Measurements from ENCODE around the gene RGPD5.
"Not testable (repeated sequence)": the region's sequence is repeated elsewhere in the genome, so short reads cannot be mapped to it uniquely, and the experiment has no call there.

DNA sequence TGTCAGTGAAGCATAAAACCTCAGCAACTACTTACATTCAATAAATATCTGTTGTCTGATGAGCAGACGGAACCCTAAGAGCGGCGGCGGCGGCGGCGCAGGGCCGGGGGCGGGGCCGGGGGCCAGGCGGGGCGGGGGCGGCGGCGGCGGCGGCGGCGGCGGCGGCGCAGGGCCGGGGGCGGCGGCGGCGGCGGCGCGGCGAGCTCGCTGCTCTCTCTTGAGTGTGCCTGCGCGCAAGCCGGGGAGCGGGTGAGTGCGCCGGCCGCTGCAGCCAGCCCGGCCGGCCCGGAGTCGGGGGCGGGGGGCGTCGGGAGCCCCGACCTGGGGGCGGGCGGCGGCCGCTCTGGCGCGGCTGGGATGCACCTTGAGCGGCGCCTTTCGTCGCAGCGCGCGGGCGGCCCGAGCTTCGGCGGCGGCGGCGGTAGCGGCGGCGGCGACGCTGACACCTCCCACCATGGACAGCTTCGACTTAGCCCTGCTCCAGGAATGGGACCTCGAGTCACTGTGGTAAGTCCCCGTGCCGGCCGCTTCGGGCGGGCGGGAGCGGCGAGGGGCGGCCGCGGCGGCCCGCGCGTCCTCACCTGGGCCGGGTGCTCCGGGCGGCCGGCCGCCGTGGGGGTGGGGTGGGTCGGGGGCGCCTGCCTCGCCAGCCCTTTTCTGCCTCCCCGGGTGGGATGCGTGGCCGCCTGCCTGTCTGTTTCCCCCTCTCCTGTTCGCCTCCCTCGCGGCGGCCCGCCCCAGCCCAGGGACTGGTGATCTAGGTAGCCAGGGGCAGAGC lies 33.7 kb upstream of the RGPD5 start:
- TF ChIP-seq, protein P1, sequence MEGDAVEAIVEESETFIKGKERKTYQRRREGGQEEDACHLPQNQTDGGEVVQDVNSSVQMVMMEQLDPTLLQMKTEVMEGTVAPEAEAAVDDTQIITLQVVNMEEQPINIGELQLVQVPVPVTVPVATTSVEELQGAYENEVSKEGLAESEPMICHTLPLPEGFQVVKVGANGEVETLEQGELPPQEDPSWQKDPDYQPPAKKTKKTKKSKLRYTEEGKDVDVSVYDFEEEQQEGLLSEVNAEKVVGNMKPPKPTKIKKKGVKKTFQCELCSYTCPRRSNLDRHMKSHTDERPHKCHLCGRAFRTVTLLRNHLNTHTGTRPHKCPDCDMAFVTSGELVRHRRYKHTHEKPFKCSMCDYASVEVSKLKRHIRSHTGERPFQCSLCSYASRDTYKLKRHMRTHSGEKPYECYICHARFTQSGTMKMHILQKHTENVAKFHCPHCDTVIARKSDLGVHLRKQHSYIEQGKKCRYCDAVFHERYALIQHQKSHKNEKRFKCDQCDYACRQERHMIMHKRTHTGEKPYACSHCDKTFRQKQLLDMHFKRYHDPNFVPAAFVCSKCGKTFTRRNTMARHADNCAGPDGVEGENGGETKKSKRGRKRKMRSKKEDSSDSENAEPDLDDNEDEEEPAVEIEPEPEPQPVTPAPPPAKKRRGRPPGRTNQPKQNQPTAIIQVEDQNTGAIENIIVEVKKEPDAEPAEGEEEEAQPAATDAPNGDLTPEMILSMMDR (IDR thresholded peaks at IDR 0.05; ENCODE audit: insufficient read depth, low read depth, low read length), result not testable (repeated sequence)
- not testable (repeated sequence) for TF ChIP-seq EZH2 (IDR thresholded peaks at IDR 0.05; ENCODE audit: insufficient read depth, low read length)
